NCI-H69 (cell line): ENCODE measurements around the gene POLR2M.

Experiments used
- DNase-seq: peaks from one replicate; lab custom pipeline; 2025; lab: John Stamatoyannopoulos, UW

POLR2M gene

GRCh38 chr15:57692709-57693108 is 13.8 kb upstream of the POLR2M start:
- DNase-seq: no peak

DNA sequence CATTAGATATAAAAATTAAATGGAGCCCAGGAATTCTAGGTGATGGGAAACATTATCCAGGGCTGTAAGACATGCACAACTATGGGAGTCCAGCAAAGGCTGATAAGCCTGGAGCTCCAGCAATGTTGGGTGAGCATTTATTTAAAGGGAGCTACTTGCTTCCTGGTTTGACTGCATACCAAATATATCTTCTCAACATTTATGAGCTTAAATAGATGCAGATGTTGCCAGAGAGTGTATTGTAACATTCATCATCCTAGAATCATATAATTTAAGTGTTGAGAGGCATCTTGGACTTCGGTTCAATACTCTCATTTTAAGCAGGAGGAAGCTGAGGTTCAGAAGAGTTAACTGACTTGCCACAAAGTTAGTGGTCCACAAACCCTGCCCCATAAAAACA is 12.2 kb upstream of the POLR2M start:
- no peak for DNase-seq

DNA sequence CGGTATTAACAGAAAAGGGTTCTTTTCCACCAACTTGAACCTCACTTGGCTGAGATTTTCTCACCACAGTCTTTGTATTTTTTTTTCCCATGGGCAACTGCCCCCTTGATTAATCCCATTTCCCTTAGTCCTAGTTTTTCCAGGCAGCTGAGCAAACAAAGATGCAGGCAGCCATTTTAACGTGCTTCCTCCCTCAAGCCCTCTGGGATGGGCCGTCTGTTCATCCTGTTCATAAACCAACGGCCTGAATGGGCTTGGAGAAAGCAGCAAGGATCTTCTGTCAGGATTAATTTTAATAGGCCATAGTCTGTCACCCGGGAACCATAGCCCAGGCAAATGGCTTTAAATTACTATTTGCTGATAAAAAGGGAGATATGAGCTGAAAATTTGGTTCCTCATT is 10.4 kb upstream of the POLR2M start:
- DNase-seq: peak; percentile 81

DNA sequence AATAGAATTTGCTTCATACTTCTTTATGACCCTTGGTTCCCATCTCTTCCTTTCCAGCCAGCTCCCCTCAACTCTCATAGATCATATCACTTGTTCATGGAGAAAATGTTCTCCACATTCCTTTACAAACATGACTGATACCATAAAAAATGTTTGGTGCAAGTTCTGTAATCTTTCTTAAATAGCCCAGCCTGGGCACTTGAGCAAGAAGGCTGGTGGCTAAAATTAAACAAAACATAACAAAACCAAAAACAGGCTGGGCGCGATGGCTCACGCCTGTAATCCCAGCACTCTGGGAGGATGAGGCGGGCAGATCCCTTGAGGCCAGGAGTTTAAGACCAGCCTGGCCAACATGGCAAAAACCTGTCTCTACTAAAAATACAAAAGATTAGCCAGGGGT is 8.9 kb upstream of the POLR2M start:
- DNase-seq: no peak

- peak; percentile 8 for DNase-seq
Measured at GRCh38 chr15:57698243-57698642, 8.3 kb upstream of the POLR2M start.

DNA sequence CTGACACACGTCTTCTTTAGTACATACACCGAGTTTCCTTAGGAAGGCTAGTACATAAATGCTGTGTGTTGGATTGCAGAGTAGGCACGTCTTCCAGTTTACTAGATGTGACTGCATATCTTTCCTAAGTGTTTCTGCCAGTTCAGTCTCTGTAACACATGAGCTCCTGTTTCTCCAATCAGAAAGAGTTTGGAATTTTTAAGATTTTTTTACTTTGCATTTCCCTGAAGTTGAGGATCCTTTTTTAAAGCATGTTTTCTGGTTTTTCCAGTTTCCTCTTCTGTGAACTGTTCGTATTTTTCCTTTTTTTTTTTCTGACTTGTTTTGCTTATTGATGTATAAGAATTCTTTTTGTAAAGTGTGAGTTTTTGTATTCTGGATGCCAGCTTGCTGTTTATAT is 7.5 kb upstream of the POLR2M start:
- no peak for DNase-seq

DNA sequence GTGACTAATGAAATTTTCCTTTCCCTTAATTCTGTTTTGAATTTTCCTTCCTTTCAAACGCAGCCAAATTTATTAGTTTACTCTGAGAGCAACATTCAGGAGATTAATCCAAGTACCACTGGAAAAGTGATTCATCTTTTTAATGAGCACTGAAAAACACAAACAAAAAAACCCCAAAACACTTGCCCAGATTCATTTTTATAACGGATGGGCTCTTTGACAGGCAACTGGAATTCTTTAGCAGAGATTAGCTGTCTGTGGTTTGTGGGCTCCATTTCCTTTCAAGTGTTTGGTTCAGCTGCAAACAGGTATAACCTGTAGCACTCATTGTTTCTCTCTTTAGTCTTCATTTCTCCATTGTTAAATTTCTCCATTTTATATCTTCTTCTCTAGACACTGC is 3.1 kb upstream of the POLR2M start:
- no peak for DNase-seq

GRCh38 chr15:57704441-57704840 is 2.1 kb upstream of the POLR2M start:
- DNase-seq: no peak

GRCh38 chr15:57705746-57706404 is 639 bp upstream of the POLR2M start:
- DNase-seq: peak; percentile 24

GRCh38 chr15:57708047-57708446 is 1.5 kb downstream of the POLR2M start:
- no peak for DNase-seq

DNA sequence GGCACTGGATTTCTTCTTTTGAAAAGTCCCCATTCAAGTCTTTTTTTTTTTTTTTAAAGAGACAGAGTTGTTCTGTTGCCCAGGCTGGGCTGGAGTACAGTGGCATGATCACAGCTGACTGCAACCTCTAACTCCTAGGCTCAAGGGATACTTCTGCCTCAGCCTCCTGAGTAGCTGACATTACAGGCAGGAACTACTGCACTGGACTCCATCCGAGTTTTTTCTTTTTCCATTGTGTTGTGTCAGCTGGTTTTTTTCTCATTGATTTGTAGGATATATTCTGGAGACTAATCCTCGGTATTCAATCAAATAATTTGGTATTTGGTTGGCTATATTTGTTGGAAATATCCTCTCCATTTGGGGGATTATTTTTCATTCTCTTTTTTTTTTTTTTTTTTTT is 11.8 kb downstream of the POLR2M start:
- DNase-seq: no peak

GRCh38 chr15:57720867-57721266 is 14.4 kb downstream of the POLR2M start:
- no peak for DNase-seq

GRCh38 chr15:57726411-57726810 is 19.9 kb downstream of the POLR2M start:
- no peak for DNase-seq

DNA sequence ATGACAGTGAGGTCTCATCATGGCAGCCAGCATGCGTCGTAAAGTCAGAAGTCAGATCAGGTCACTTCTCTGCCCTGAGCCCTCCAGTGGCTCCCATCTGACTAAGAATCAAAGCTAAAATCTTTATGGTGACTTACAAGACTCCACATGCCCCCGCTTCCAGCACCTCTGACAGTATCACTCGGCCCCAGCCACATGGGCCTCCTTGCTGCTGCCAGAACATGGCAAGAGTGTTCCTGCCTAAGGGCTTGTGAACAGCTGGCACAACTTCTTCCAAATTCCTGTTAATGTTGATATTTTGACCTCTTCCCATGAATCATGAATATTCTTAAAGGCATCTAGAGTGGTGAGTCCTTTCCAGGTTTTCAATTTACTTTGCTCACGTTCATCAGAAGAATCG is 20.5 kb downstream of the POLR2M start:
- no peak for DNase-seq

DNA sequence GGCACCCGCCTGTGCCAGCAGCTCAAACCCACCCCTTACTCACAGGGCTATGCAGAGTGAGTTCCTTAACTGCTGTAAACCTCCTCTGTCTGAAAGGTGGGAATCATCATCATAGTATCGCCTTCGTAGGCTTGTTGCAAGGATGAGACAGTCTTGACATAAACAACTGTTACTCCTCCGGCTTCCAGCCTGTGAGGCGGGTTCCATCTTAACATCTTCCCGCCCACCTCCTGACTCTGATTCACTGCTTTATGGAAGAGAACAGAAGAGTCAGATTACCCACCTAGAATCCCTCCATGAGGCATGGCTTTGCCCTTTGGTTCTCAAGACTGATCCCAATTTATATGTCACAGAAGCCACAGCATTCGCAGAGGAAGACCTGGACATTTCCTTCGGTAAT is 21.9 kb downstream of the POLR2M start:
- DNase-seq: no peak

- DNase-seq: no peak
Measured at GRCh38 chr15:57730876-57731275, 24.4 kb downstream of the POLR2M start.

DNA sequence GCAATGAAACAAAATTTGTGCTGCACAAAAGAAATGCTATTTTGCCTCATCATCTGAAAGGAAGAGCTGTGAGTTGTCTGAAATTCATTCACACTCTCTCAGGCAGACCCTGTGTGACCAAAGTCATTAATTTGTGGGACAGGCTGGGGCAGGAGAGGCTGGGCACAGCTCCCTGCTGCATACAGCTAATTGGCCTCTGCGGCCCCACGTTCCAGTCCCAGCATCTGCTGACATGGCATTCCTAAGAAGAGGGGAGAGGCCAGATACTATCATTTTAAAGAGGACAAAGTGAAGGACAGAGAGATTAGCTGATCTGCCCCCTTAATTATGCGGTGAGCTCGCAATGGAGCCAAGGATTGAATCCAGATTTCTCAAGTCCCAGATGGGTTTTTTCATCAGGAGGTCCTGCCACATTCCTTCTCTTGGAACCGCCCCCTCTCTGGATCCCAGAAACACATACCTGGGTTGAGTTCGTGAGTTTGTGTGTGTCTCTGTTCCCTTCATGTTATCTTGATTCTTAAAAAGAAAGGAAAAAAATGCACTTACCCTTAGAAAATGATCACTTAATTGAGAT is 25.1 kb downstream of the POLR2M start:
- no peak for DNase-seq

- DNase-seq: peak; percentile 70
Measured at GRCh38 chr15:57732526-57733331, 26.2 kb downstream of the POLR2M start.

DNA sequence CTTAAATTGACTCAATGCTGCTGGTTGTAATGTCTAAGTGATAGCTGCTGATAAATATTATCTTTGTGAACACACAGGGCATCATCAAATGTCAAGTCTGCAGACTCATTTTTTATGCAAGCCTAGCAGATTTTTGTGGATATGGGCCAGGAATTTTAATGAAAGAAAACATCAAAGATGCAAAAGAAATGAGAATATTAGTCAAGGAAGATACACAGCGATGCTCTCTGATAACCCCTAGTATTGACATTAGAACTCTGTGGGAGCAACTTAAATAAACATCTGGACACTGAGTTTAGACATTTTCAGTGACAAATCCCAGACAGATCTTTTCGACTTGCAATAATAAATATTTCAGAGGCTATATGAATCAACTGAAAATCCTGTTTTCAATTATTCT is 28.3 kb downstream of the POLR2M start:
- no peak for DNase-seq

DNA sequence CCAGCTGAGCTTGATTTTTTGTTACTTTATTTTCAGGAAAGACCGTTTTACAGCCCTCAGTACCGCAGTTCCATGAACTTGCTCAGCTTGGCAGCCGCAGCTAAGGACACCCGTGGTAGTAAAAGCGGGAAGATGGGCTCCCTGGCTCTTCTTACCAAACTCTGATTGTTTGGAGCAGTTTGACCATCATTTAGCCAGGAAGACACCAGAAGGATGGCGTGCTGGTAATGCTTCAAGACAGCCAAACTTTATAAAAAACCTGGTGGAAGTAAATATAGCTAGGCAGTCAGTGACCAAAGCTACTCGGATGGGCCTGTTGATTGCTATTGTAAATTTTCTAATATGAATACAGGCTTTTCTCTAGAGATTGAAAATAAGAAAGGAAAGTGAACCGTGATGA is 28.9 kb downstream of the POLR2M start:
- DNase-seq: no peak

GRCh38 chr15:57735891-57736290 is 29.4 kb downstream of the POLR2M start:
- no peak for DNase-seq

DNA sequence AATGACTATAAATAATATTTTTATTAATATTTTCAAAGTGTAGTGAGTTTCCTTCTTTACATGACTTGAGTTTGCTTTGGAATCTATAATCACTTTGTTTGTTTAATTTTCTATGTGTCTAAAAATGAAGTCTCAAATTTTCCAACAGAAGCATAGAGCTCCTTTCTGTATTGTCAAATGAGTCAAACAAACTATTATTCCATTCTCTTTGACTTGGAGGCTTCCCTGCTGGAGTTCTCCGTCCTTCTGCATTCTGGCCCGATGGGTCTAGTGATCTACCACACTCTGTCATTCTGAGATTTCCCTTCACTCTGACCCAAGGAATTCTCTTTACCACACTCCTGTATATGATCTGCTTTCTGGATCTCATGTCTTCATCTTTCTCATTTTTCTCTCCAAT is 30.1 kb downstream of the POLR2M start:
- DNase-seq: no peak

- no peak for DNase-seq
Measured at GRCh38 chr15:57738734-57739237, 32.3 kb downstream of the POLR2M start.
